ENCODE measurements around the gene SLC23A2.
A peak's percentile ranks its signal among the peaks of the same experiment; 100 is the strongest.
"Not testable (repeated sequence)": the region's sequence is repeated elsewhere in the genome, so short reads cannot be mapped to it uniquely, and the experiment has no call there.

Gene SLC23A2

GRCh38 chr20:5030348-5031205 is 29.3 kb upstream of the SLC23A2 start:
- H3K27me3 Mint-ChIP-seq, result no peaks in the 10 kb centered on the region
- peaks cover 16% of the 10 kb centered on the region for H3K4me1 Mint-ChIP-seq (ENCODE audit: low read depth)
- no peaks in the 10 kb centered on the region for H3K36me3 Mint-ChIP-seq (ENCODE audit: low read depth)
- no peaks in the 10 kb centered on the region for H3K9me3 Mint-ChIP-seq
- intact Hi-C loops (cut with micrococcal nuclease), result no loop called here
- H3K27ac Mint-ChIP-seq, result peak overlapping the region; percentile 66
- no peak overlapping the region for H3K4me3 Mint-ChIP-seq

DNA sequence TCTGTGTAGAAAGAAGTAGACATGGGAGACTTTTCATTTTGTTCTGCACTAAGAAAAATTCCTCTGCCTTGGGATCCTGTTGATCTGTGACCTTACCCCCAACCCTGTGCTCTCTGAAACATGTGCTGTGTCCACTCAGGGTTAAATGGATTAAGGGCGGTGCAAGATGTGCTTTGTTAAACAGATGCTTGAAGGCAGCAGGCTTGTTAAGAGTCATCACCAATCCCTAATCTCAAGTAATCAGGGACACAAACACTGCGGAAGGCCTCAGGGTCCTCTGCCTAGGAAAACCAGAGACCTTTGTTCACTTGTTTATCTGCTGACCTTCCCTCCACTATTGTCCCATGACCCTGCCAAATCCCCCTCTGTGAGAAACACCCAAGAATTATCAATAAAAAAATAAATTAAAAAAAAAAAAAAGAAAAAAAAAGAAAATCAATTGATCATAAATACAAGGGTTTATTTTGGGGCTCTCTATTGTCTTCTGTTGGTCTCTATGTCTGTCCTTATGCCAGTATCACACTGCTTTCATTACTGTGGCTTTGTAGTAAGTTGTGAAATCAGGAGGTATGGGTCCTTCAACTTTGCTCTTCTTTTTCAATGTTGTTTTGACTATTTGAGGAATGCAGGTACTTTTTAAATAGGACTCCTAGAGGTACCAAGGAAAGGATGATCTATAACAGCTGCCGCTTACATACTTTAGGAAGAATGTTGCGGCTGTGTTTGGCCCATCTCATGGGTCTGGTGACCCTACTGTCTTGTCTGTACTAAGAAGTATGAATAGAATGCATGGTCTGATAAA is 27.1 kb upstream of the SLC23A2 start:
- H3K9me3 Mint-ChIP-seq; H3K27ac Mint-ChIP-seq; intact Hi-C loops (cut with micrococcal nuclease); H3K27me3 Mint-ChIP-seq; H3K4me3 Mint-ChIP-seq; H3K36me3 Mint-ChIP-seq (ENCODE audit: low read depth): not testable (repeated sequence)
- H3K4me1 Mint-ChIP-seq (ENCODE audit: low read depth), result peaks cover 31% of the 10 kb centered on the region

DNA sequence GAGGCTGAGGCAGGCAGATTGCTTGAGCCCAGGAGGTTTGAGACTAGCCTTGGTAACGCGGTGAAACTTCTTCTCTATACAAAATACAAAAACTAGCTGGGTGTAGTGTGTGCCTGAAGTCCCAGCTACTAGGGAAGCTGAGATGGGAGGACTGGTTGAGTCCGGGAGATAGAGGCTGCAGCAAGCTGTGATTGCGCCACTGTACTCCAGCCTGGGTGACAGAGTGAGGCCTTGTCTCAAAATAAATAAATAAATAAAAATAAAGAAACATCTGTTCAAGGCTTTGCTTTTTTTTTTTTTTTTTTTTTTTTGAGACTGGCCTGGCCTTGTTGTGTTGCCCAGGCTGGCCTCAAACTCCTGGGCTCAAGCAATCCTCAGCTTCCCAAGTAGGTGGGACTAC is 23.7 kb upstream of the SLC23A2 start:
- no peaks in the 10 kb centered on the region for H3K36me3 Mint-ChIP-seq (ENCODE audit: low read depth)
- no peaks in the 10 kb centered on the region for H3K9me3 Mint-ChIP-seq

DNA sequence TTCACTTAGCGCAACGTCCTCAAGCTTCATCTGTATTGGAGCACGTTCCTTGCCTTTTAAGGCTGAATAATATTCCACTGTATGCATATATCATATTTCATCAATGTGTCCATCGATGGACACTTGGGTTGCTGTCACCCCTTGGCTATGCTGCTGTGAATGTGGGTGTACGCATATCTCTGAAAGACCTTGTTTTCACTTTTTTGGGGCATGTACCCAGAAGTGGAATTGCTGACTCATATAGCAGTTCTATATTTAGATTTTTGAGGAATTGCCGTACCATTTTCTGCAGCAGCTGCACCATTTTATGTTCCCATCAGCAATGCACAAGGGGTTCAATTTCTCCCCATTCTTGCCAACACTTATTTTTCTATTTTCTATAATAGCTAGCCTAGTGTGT is 22.8 kb upstream of the SLC23A2 start:
- no peaks in the 10 kb centered on the region for H3K9me3 Mint-ChIP-seq
- intact Hi-C loops (cut with micrococcal nuclease), result no loop called here
- H3K4me1 Mint-ChIP-seq (ENCODE audit: low read depth), result peaks cover 24% of the 10 kb centered on the region
- no peak overlapping the region for H3K4me3 Mint-ChIP-seq
- H3K36me3 Mint-ChIP-seq (ENCODE audit: low read depth), result no peaks in the 10 kb centered on the region
- peak overlapping the region; percentile 47 for H3K27ac Mint-ChIP-seq
- H3K27me3 Mint-ChIP-seq, result peaks cover 2% of the 10 kb centered on the region

More for the DNA sequence above, 23.7 kb upstream of the SLC23A2 start:
- intact Hi-C loops (cut with micrococcal nuclease), result no loop called here
- Mint-ChIP-seq H3K27me3 (peaks cover under 1% of the 10 kb centered on the region), H3K4me1 (ENCODE audit: low read depth) (peaks cover 24% of the 10 kb centered on the region), H3K4me3 (no peak overlapping the region), H3K27ac (no peak overlapping the region)

DNA sequence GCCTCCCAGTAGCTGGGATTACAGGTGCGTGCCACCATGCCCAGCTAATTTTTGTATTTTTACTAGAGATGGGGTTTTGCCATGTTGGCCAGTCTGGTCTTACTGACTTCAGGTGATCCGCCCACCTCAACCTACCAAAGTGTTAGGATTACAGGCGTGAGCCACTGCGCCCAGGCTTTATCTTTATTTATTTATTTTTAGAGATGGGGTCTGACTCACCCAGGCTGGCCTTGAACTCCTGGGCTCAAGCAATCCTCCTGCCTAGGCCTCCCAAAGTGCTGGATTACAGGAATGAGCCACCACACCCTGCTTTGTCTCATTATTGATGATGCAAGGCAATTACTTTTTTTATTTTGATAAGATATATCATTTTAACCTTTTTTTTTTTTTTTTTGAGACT is 21.9 kb upstream of the SLC23A2 start:
- intact Hi-C loops (cut with micrococcal nuclease); H3K36me3 Mint-ChIP-seq (ENCODE audit: low read depth); H3K4me3 Mint-ChIP-seq; H3K27ac Mint-ChIP-seq; H3K9me3 Mint-ChIP-seq; H3K27me3 Mint-ChIP-seq: not testable (repeated sequence)
- peaks cover 24% of the 10 kb centered on the region for H3K4me1 Mint-ChIP-seq (ENCODE audit: low read depth)

DNA sequence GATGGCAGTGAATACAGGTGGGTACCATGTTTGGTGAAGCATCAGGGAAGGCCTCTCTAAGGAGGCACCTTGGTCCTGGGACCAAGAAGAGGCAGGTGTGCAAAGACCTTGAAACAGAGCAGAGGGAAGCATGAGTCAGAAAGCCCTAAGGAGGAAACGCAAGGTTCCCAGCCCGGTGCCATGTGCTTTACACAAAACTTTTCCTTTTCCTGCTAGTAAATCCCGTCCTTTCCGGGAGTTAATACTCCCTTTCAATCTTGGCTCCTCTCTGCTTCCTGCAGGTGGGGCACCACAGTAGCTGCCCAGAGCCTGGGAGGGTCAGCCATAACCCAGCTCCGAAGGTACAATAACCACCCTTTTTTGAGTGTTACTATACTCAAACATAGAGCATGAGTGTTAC is 19.4 kb upstream of the SLC23A2 start:
- Mint-ChIP-seq H3K4me3 (no peak overlapping the region), H3K9me3 (no peaks in the 10 kb centered on the region), H3K4me1 (ENCODE audit: low read depth) (peaks cover 30% of the 10 kb centered on the region), H3K27ac (peak overlapping the region; percentile 16), H3K36me3 (ENCODE audit: low read depth) (no peaks in the 10 kb centered on the region), H3K27me3 (peaks cover 2% of the 10 kb centered on the region)
- intact Hi-C loops (cut with micrococcal nuclease), result no loop called here

DNA sequence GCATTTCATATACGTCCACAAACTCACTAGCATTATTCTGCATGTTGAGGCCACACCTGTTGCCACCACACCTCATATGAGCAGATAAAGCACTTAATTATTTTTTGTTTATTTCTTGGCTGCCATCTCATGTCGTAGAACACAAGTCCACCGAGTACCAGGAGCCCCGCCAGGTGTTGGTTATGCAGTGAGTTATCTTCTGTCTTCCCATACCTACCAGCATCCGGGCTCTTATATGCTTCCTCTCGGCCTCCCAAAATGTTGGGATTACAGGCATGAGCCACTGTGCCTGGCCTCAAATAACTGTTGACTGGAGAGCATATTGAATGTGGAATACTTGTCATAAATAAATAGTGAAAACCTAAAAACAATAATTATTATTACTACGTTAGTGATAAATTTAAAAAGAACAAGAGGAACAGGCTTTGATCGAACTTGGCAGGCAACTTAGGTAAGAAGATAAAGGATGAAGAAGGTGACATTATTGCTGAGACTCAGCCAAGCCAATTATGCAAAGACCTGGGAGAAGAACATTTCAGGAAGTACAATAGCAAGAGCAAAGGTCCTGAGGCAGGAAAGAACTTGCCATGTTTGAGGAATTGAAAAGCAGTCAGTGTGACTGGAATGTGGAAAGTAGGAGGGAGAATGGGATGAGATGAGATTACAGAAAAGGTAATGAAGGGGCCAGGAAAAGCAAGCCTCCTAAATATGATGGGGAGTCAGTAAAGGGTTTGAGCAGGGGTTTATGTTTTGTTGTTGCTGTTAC is 12.6 kb upstream of the SLC23A2 start:
- Mint-ChIP-seq H3K4me1 (ENCODE audit: low read depth) (peaks cover 38% of the 10 kb centered on the region), H3K4me3 (no peak overlapping the region), H3K36me3 (ENCODE audit: low read depth) (no peaks in the 10 kb centered on the region), H3K9me3 (no peaks in the 10 kb centered on the region), H3K27me3 (peaks cover 1% of the 10 kb centered on the region), H3K27ac (no peak overlapping the region)
- intact Hi-C loops (cut with micrococcal nuclease), result no loop called here

GRCh38 chr20:5008759-5009158 is 7.4 kb upstream of the SLC23A2 start:
- Mint-ChIP-seq H3K4me1 (ENCODE audit: low read depth) (peaks cover 40% of the 10 kb centered on the region), H3K4me3 (peak overlapping the region; percentile 47), H3K27me3 (peaks cover 3% of the 10 kb centered on the region), H3K36me3 (ENCODE audit: low read depth) (no peaks in the 10 kb centered on the region), H3K27ac (peak overlapping the region; percentile 85), H3K9me3 (no peaks in the 10 kb centered on the region)
- intact Hi-C loops (cut with micrococcal nuclease), result no loop called here

DNA sequence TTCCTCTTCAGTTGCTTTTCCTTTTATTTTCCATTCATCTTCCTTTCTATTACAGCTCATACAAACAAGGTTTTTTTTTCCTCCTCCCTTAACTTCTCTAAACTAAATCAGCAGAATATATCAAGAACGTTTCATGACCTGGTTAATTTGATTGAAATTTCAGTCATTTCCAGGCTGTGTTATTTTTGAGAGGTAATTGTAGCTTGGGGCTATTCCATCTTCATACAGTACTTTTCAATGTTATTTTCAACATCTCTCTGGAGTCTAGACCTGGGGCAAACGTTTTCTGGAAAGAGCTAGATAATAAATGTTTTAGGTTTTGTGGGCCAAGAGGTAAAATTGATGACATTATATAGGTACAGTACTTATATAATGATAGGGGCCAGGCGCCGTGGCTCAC is 4.0 kb upstream of the SLC23A2 start:
- Mint-ChIP-seq H3K36me3 (ENCODE audit: low read depth) (peaks cover 12% of the 10 kb centered on the region), H3K9me3 (no peaks in the 10 kb centered on the region), H3K27ac (no peak overlapping the region), H3K4me1 (ENCODE audit: low read depth) (peaks cover 42% of the 10 kb centered on the region), H3K4me3 (no peak overlapping the region), H3K27me3 (peaks cover 2% of the 10 kb centered on the region)
- intact Hi-C loops (cut with micrococcal nuclease), result no loop called here

- not testable (repeated sequence) for H3K27me3 Mint-ChIP-seq, H3K4me3 Mint-ChIP-seq, H3K9me3 Mint-ChIP-seq, H3K27ac Mint-ChIP-seq
- intact Hi-C loops (cut with micrococcal nuclease), result loop anchor here (5.0 kb wide), 2 partner anchors 52 to 97 kb away; no protein-coding TSS in a partner anchor
- H3K4me1 Mint-ChIP-seq (ENCODE audit: low read depth), result peaks cover 42% of the 10 kb centered on the region
- H3K36me3 Mint-ChIP-seq (ENCODE audit: low read depth), result peaks cover 13% of the 10 kb centered on the region
Observed at GRCh38 chr20:5004825-5005224, 3.5 kb upstream of the SLC23A2 start.

DNA sequence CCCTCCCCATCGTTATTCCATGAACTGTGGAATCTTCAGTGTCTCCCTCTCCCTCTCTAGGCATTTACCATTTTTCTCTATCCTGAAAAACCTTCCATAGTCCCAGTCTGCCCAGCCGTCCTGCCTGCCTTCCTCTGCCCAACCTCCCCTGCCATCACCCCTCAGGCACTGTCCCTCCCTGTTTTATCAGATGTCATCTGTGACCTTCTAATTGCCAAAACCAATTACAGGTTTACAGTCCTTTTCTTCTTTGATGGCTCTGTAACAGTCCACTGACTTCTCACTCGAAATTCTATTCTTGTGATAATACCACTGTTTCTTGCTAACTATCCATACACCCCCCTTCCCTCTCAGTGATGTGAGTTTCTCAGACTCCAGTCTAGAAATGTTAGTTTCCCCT is 2.3 kb upstream of the SLC23A2 start:
- Mint-ChIP-seq H3K4me3 (no peak overlapping the region), H3K36me3 (ENCODE audit: low read depth) (peaks cover 13% of the 10 kb centered on the region), H3K27ac (peak overlapping the region; percentile 27), H3K27me3 (peaks cover 2% of the 10 kb centered on the region), H3K9me3 (no peaks in the 10 kb centered on the region), H3K4me1 (ENCODE audit: low read depth) (peaks cover 35% of the 10 kb centered on the region)
- intact Hi-C loops (cut with micrococcal nuclease), result loop anchor here (5.0 kb wide), 2 partner anchors 54 to 99 kb away; no protein-coding TSS in a partner anchor

GRCh38 chr20:5002077-5002413 is 735 bp upstream of the SLC23A2 start:
- H3K36me3 Mint-ChIP-seq (ENCODE audit: low read depth), result peaks cover 13% of the 10 kb centered on the region
- peaks cover 2% of the 10 kb centered on the region for H3K27me3 Mint-ChIP-seq
- intact Hi-C loops (cut with micrococcal nuclease), result loop anchor here (5.0 kb wide), 2 partner anchors 55 to 100 kb away; no protein-coding TSS in a partner anchor
- H3K9me3 Mint-ChIP-seq, result no peaks in the 10 kb centered on the region
- peaks cover 41% of the 10 kb centered on the region for H3K4me1 Mint-ChIP-seq (ENCODE audit: low read depth)
- peak overlapping the region; percentile 98 for H3K4me3 Mint-ChIP-seq
- peak overlapping the region; percentile 94 for H3K27ac Mint-ChIP-seq

DNA sequence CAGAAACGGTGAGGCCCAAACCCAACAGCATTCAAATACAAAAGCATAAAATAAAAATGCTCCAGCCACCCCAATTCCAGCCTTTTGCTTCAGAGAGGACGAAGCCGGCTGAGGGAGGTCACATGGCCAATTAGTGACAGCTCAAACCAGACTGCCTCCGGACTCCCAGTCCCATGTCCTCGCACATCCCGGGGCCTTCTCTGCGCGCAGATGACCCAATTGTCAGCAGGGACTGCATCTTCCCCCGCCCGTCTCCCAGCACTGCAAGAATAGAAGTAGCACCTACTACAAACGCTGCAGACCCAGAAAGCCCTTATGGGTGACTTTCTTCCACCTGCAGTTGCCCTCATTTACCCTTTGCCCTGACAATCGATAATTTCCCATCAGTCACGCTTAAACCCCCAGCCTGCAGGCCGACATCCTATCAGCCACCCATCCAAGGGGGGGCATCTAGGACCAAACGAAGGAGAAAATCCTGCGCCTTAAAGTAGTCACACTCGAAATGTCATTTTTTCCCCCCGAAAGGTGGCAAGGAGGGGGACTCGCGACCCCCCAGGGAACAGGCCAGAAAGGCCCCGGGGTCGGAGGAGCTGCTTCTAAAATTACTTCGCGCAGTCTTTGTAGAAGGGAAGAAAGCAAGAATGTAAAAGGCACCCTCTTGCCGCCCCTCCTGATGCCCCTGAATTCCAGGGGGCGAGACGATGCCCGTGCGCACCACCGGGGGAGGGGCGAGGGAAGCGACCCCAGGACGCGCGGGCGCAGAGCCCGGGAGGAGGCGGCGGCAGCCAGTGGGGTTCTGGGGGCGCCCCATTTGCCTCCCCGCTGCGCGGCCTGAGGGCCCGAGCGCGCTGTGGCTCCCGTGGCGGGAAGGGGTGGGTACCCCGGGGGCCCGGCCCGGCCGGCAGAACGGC is 792 bp downstream of the SLC23A2 start:
- peaks cover 13% of the 10 kb centered on the region for H3K36me3 Mint-ChIP-seq (ENCODE audit: low read depth)

More for the DNA sequence above, 792 bp downstream of the SLC23A2 start:
- no peaks in the 10 kb centered on the region for H3K9me3 Mint-ChIP-seq
- H3K27me3 Mint-ChIP-seq, result peaks cover 2% of the 10 kb centered on the region
- peak overlapping the region; percentile 86 for H3K27ac Mint-ChIP-seq
- H3K4me3 Mint-ChIP-seq, result peak overlapping the region; percentile 88
- H3K4me1 Mint-ChIP-seq (ENCODE audit: low read depth), result peaks cover 46% of the 10 kb centered on the region
- intact Hi-C loops (cut with micrococcal nuclease), result loop anchor here (5.0 kb wide), 2 partner anchors 57 to 102 kb away; no protein-coding TSS in a partner anchor
